Caco-2 (cell line): ENCODE data around the gene PURA. TPM values are rescaled to one million over a fixed set of nuclear protein-coding genes. Genes with fewer than 3 reads are reported as not detected.

Experiments
- BruUV-seq: library from RNA; stranded (reverse); fragments of 400-500 nt; replicated peaks from 2 replicates; lab custom pipeline; 2021; lab: Mats Ljungman, UMichigan
- CTCF ChIA-PET: fragments of 300-600 bp; sonication (Branson Sonifier 250); formaldehyde crosslinking; loops from one replicate; lab custom pipeline; 2022; ENCODE audit warnings: antibody characterized with exemption; lab: Charles Lee
- POLR2A ChIA-PET: fragments of 300-600 bp; sonication (Branson Sonifier 250); formaldehyde crosslinking; loops from one replicate; lab custom pipeline; 2022; ENCODE audit warnings: antibody characterized with exemption; lab: Charles Lee
- DNase-seq, 2 experiments: peaks; one replicate each; pipeline versions ENCODE4 v3.0.0 to v3.0.0-alpha.2; 2020 to 2022
- H3K27me3 ChIP-seq: replicated peaks from 2 replicates; pipeline ENCODE4 v1.6.0; 2011; ENCODE audit warnings: low read length; ENCODE audit not compliant: control insufficient read depth, insufficient read depth
- H3K36me3 ChIP-seq: 2 replicates; pipeline ENCODE4 v1.5.1; 2011; ENCODE audit warnings: low read length; ENCODE audit not compliant: control insufficient read depth, insufficient read depth
- H3K4me1 ChIP-seq: fragments of 250-450 bp; sonication (Bioruptor Pico); 2 replicates; pipeline ENCODE4 v1.5.1; 2020; ENCODE audit warnings: mild to moderate bottlenecking
- H3K4me3 ChIP-seq: 2 replicates; pipeline ENCODE4 v1.5.1; 2011; ENCODE audit warnings: low read depth, mild to moderate bottlenecking, control low read depth, low read length
- H3K9me3 ChIP-seq: fragments of 250-450 bp; sonication (Bioruptor Pico); 2 replicates; pipeline ENCODE4 v1.5.1; 2020; ENCODE audit warnings: mild to moderate bottlenecking, moderate library complexity
- H3K27ac Mint-ChIP-seq: one replicate; pipeline ENCODE4 v1.8.0; 2022; ENCODE audit warnings: mixed read lengths; ENCODE audit not compliant: unreplicated experiment
- H3K27me3 Mint-ChIP-seq: one replicate; pipeline ENCODE4 v1.8.0; 2022; ENCODE audit warnings: mixed read lengths; ENCODE audit not compliant: insufficient read depth, unreplicated experiment
- H3K36me3 Mint-ChIP-seq: one replicate; pipeline ENCODE4 v1.8.0; 2022; ENCODE audit warnings: mild to moderate bottlenecking, mixed read lengths; ENCODE audit not compliant: insufficient read depth, unreplicated experiment
- H3K4me1 Mint-ChIP-seq: one replicate; pipeline ENCODE4 v1.8.0; 2022; ENCODE audit warnings: low read depth, mixed read lengths; ENCODE audit not compliant: unreplicated experiment
- H3K4me3 Mint-ChIP-seq: one replicate; pipeline ENCODE4 v1.8.0; 2022; ENCODE audit warnings: mild to moderate bottlenecking, moderate library complexity, mixed read lengths; ENCODE audit not compliant: unreplicated experiment
- H3K9me3 Mint-ChIP-seq: one replicate; pipeline ENCODE4 v1.8.0; 2022; ENCODE audit warnings: mixed read lengths; ENCODE audit not compliant: unreplicated experiment
- intact Hi-C: fragments of 100-400 bp; cut with micrococcal nuclease; formaldehyde crosslinking; loops from one replicate; pipeline ENCODE4 v1.10.0; 2022; ENCODE audit not compliant: unreplicated experiment
- total RNA-seq: library from RNA; stranded (reverse); gene quantifications from 2 replicates; pipeline ENCODE4 v1.2.3, GENCODE V29; 2022
- TF ChIP-seq, protein P1 (sequence below), 2 experiments: fragments of 200-600 bp in 1 of 2; IDR thresholded peaks; 1 replicate in 1 of 2; 2 replicates in 1 of 2; pipeline versions ENCODE4 v1.5.1 to v1.8.0; 2011 to 2022; ENCODE audit warnings: antibody characterized with exemption in 1 of 2, control low read depth in 1 of 2, inconsistent platforms in 1 of 2, low read depth in 1 of 2, low read length in 1 of 2, mild to moderate bottlenecking in 1 of 2, moderate library complexity in 1 of 2; ENCODE audit not compliant: insufficient read depth in 1 of 2, severe bottlenecking in 1 of 2, unreplicated experiment in 1 of 2

The PURA gene
- total RNA-seq, 1 experiment from 2014 or later = 14.5 TPM

DNA sequence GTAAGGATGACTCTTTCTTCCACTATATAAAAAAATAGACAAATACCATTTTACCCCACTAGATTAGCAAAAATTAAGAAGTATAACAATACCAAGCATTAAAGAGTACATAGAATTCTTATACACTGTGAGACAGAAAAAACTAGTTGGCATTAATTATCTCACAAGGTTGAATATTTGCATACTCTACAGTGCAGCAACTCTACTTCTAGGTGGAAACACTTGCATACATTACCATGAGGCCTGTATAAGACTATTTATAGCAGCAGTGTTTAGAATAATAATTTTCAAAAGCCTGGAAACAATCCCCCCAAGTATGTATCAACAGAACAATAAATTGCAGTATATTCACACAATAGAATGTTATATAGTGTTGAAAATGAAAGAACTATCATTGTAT lies 19.0 kb upstream of the PURA start:
- DNase-seq = no peak
- Mint-ChIP-seq H3K27me3 (peaks cover 5% of the 10 kb centered on the region), H3K36me3 (no peaks in the 10 kb centered on the region), H3K9me3 (peaks cover 21% of the 10 kb centered on the region), H3K4me3 (no peak overlapping the region), H3K27ac (no peak overlapping the region), H3K4me1 (no peaks in the 10 kb centered on the region)
- no peaks in the 10 kb centered on the region for H3K36me3 ChIP-seq
- CTCF ChIA-PET = no interaction called here
- BruUV-seq = no TSS peak
- no peak overlapping the region for H3K4me3 ChIP-seq
- no peaks in the 10 kb centered on the region for H3K4me1 ChIP-seq
- H3K27me3 ChIP-seq = 0 out of 2 replicates have a peak, but pooled peaks cover 1% of the 10 kb centered on the region
- POLR2A ChIA-PET = no interaction called here
- H3K9me3 ChIP-seq = peaks cover 6% of the 10 kb centered on the region; the same call in 1 of the 2 replicates
- TF ChIP-seq, protein P1, sequence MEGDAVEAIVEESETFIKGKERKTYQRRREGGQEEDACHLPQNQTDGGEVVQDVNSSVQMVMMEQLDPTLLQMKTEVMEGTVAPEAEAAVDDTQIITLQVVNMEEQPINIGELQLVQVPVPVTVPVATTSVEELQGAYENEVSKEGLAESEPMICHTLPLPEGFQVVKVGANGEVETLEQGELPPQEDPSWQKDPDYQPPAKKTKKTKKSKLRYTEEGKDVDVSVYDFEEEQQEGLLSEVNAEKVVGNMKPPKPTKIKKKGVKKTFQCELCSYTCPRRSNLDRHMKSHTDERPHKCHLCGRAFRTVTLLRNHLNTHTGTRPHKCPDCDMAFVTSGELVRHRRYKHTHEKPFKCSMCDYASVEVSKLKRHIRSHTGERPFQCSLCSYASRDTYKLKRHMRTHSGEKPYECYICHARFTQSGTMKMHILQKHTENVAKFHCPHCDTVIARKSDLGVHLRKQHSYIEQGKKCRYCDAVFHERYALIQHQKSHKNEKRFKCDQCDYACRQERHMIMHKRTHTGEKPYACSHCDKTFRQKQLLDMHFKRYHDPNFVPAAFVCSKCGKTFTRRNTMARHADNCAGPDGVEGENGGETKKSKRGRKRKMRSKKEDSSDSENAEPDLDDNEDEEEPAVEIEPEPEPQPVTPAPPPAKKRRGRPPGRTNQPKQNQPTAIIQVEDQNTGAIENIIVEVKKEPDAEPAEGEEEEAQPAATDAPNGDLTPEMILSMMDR (IDR thresholded peaks at IDR 0.05; ENCODE audit: insufficient read depth in 1 of 2, low read depth in 1 of 2, low read length in 1 of 2, severe bottlenecking in 1 of 2, unreplicated experiment in 1 of 2) = no peak
- intact Hi-C loops = no loop called here

GRCh38 chr5:140101179-140101578 lies 12.7 kb upstream of the PURA start:
- H3K4me3 Mint-ChIP-seq = no peak overlapping the region
- H3K27ac Mint-ChIP-seq = no peak overlapping the region
- Histone ChIP-seq H3K9me3 (no peaks in the 10 kb centered on the region), H3K4me3 (no peak overlapping the region), H3K4me1 (no peaks in the 10 kb centered on the region), H3K27me3 (no peaks in the 10 kb centered on the region), H3K36me3 (no peaks in the 10 kb centered on the region)
- H3K27me3 Mint-ChIP-seq = peaks cover 7% of the 10 kb centered on the region
- H3K4me1 Mint-ChIP-seq = no peaks in the 10 kb centered on the region
- CTCF ChIA-PET = no interaction called here
- no peak for DNase-seq
- no peaks in the 10 kb centered on the region for H3K9me3 Mint-ChIP-seq
- POLR2A ChIA-PET = no interaction called here
- H3K36me3 Mint-ChIP-seq = no peaks in the 10 kb centered on the region
- BruUV-seq = no TSS peak
- intact Hi-C loops = loop anchor here (10.0 kb wide), 1 partner anchor 456 kb away; the partner anchor contains the start of gene CXXC5
- TF ChIP-seq, protein P1 (IDR thresholded peaks at IDR 0.05; ENCODE audit: insufficient read depth in 1 of 2, low read depth in 1 of 2, low read length in 1 of 2, severe bottlenecking in 1 of 2, unreplicated experiment in 1 of 2) = no peak

GRCh38 chr5:140103154-140103553 lies 10.8 kb upstream of the PURA start:
- no peak overlapping the region for H3K27ac Mint-ChIP-seq
- H3K4me1 Mint-ChIP-seq = no peaks in the 10 kb centered on the region
- H3K4me3 Mint-ChIP-seq = no peak overlapping the region
- Histone ChIP-seq H3K9me3 (no peaks in the 10 kb centered on the region), H3K4me1 (no peaks in the 10 kb centered on the region), H3K4me3 (no peak overlapping the region), H3K27me3 (no peaks in the 10 kb centered on the region), H3K36me3 (no peaks in the 10 kb centered on the region)
- ChIA-PET CTCF (no interaction called here), POLR2A (no interaction called here)
- BruUV-seq = no TSS peak
- no peak for DNase-seq
- H3K27me3 Mint-ChIP-seq = peaks cover 7% of the 10 kb centered on the region
- intact Hi-C loops = loop anchor here (10.0 kb wide), 1 partner anchor 458 kb away; the partner anchor contains the start of gene CXXC5
- peaks cover 11% of the 10 kb centered on the region for H3K36me3 Mint-ChIP-seq
- no peaks in the 10 kb centered on the region for H3K9me3 Mint-ChIP-seq
- TF ChIP-seq, protein P1 (IDR thresholded peaks at IDR 0.05; ENCODE audit: insufficient read depth in 1 of 2, low read depth in 1 of 2, low read length in 1 of 2, severe bottlenecking in 1 of 2, unreplicated experiment in 1 of 2) = no peak
